GM19328 (cell line): Measurements from ENCODE around the gene SEC16A.
A peak's percentile ranks its signal among the peaks of the same experiment; 100 is the strongest.

Experiments
- ATAC-seq: cut with Tn5 transposase; IDR thresholded peaks from one replicate; pipeline ENCODE4 v1.9.1; 2021; ENCODE audit warnings: mild to moderate bottlenecking, moderate library complexity; ENCODE audit not compliant: unreplicated experiment

The SEC16A gene

GRCh38 chr9:136487672-136488071, 4.8 kb upstream of the SEC16A start:
- no peak for ATAC-seq

DNA sequence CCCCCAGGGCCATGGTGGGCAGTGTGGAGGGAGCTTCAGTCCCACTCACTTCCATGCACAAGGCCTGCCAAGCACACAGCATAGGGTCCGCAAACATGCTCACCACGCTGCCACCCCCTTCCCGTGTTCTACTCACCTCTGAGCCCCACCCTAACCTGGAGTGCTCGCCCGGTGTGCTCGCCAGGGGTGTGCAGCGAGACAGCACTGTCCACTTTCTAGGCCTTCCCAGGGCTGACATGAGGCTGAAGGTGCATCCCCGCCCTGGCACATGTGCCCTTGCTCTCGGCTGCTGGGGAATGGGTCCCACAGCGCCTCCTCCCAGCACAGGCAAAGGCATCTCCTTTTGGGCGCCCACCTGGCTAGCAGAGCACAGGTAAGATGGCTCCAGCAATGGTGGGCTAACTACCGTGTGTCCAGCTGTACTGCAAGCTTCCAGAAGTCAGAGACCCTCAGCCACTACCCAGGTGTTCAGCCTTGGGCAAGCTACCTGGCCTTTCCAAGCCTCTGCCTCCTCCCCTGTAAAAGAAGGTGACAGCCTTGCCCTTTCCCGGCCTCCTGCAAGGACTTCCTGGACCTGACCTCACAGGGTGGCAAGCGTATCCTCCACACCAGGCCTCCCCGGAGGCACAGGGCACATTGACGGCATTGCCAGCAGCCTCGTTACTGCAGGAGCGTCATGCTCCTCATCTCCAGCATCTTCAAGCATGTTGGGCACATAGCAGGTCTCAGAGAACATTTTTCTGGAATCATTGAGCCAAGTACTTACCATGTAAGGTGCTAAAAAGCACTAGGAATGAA, 4.2 kb upstream of the SEC16A start:
- ATAC-seq, result no peak

DNA sequence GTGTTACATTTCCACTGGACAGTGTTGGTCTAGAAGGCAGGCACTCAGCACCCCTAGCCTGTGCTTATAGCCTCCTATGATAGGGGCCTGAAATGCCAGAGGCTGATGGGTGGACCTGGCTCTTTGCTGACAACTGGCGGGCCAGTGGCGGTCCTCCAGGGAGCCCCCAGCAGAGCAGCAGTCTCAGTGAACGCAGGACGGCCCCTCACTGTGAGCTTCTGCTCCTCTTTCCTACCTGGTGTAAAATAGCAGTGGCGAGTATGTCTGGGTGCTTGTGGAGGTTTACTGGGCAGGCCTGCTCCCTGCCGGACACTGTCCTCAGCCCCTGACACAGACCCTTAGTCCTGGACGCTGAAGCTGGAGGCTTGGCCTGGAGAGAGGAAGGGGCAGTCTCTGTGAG, 3.3 kb upstream of the SEC16A start:
- ATAC-seq, result no peak

DNA sequence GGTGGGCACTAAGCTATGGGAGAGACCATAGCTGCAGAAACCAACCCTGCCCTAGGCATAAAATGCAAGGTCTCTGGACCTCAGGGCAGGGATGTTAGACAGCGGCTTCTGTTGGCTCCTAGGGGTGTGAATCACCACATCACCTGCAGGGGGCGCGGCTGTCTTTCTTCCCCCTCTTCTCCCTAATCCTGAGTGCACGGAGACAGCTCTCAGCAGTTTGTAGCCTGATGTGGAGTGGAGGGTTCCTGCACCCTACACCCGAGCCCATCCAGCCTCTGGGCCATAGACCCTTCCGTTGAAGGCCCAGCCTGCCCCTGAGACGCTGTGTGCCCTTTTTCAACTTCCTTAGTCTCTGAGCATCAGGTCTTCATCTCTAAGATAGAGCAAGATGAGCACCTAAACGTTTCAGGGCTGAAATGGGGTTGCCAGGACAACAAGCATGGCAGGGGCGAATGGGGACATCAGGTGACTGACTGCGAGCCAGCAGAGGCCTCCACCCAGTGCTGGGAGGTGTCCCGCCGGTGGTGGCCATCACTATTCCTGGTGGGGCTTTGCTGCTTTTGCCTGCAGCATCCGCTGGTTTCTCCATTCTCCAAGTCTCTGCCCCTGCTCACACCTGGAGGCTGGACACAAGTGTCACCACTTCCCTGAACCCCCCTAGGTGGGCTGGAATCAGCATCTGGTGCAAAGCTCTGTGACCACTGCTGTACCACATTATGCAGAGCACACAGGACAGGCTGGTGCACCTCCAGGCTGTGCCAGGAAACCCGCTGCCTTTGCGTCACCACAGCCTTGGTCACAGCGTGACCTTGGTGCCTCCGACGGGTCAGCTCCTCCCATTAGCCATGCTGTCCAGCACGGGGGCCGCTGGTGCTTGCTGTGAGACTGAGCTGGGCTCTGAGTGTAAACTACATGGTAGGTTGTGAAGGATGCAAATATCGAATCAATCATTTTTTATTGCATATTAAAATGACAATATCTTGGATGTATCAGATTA, 2.5 kb upstream of the SEC16A start:
- no peak for ATAC-seq

DNA sequence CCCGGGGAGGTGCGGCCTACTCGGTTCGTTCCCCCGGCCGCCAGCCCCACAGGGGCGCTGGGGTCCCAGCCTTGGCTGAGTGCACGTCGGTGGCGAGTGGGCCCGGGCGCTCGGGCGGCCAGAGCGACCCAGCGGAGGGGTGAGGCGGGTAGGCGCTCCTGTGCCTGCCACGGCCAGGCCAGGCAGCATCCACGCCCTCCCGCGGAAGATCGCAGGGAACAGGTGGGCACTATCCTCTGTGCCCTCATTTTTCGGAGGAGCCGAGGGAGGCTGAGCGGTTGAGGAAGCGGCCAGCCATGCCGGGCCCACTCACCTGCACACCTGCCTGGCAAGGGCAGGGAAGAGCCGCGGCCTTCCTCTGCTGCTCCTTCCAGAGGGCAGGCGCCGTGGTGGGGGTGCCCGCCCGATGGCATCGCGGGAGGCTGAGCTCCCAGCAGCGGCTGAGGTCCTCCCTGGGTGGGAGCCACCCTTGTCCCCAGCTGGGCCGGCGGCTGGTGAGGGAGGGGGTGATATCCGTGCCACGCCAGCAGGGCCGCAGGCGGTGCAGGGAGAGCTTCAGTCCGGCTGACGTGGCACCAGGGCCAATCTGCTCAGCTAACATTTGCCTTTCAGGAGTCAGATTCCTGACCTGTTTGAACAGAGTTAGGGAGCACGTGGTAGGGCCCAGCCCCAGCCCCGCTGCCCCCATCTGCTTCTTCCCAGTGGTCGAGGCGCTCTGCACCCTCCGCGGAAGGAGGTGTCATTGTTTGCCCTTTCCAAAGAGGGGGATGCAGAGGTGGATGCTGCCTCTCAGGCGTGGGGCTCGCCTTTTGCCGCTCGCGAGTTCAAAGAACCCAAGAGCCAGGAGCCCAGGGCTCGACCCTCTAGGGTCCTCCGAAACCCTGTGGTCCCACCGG, 1.6 kb upstream of the SEC16A start:
- no peak for ATAC-seq

- peak; percentile 55 for ATAC-seq
Measured at GRCh38 chr9:136483589-136484152, 831 bp upstream of the SEC16A start.

GRCh38 chr9:136482046-136482792, 621 bp downstream of the SEC16A start:
- ATAC-seq, result no peak

DNA sequence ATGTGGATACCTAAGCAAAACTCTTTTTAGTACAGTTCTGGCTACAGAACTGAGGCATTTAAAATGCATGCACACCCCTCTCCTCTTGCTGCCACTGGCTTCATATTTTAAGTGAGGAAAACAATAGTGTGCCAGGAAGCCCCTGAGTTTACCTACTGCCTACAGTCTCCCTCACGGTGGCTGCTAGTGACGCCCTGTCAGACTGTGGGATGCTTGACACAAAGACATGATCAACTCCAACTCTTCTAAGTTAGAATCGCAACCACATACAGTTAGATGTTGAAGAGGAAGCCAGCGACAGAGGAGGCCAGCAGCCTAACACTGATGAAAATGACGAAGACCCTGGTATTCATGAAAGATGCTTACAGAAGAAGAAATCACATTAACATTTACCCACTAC, 1.3 kb downstream of the SEC16A start:
- ATAC-seq, result no peak

DNA sequence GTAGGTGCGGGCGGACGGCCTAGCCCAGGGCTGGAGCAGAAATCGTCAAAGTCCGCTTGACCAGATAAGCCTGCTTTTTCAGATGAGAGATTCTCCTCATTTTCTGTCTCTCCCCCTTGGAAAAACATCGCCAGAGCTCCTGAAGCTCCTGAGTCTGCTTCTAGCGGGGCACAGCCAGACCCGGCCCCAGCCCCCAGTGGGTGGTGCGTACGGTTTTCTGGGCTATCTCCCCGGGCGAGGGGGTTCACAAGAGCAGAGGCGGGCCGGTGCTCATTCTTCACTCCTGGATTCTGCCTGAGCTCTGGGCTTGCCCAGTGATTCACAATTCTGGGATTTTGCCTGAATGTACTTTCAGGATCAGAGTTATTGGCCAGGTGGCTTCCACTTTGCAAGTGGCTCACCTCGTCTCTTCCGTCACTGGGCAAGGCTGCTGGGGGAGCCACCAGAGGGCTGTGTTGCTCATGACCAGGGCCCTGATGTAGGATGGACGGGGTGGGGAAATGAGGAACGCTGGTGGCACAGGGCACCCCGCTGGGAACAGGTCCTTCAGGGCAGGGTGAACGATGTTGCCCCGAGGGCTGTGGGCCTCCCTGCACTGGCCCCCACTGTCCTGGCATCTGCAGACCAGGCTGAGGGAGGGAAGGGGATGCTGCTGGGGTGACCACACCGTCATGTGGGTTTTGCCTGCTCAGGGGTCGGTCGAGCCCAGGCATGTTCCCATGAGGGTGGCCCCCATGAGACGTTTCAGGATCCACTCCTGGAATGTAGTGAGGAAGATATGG, 6.3 kb downstream of the SEC16A start:
- ATAC-seq, result no peak

DNA sequence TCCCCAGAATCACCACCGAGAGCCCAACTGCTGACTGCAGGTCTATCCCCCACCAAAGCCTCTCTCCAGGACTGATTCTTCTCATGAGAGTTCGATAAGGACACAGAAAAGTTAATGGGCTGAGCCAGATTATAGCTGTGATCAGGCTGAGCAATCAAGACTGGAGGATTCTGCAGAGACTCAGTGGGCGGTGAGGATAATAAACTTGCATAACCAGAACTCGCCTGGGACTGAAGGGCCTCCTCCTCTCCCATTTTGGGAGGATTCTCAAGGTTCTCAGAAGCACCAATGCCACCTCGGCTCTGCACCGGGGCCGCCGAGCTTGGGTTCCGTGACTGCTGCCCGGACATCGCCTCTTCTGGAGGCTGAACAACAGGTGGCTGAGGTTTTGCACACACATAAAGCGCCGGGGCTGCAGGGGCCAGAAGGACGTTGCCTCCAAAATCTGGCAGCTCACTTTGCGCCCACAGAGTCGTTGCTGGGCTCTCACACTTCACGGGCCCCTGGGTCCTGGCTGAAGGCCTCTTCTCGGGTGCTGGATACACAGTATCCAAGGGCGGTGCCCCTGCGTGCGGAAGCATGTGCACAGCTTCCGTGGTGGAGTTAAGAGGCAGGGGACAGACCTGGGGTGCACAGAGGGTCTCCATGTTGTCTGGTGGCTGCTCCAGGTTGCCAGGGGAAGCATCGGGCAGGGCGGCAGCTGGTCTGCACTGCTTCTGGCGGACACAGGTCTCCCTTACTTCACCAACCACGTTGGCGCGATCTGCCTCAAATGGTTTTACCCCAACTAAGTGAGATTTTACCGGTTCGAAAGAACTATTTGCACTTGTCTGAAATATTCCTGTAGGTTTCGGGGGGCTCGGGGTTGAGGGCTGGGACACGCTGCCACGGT, 7.6 kb downstream of the SEC16A start:
- ATAC-seq, result no peak

DNA sequence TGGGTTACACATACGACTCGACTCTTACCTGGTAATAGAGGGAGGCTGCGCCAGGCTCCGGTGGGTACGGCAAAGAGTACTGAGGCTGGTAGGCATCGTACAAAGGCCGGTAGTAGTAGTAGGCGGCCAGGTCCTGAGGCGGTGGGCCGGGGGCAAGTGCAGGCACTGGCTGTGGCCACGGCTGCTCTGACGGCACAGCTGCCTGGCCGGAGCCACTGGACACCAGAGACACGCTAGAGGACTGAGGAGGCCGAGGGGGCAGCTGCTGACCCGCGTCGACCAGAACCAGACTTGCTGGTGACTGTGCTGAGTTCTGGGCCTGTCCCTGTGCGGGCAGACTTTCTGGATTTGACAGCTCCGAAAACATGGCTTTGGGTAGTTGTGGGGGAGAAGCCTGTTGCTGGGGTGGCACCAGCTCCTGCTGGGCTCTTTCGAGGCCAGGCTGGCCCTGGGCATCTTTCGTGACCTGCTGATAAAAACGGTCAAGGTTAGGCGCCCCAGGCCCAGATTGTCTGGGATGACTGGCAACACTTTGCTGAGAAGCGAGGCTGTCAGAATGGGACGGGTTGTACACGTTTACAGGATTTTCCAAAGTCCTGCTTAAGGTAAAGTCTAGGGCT, 8.7 kb downstream of the SEC16A start:
- ATAC-seq, result no peak

- ATAC-seq, result no peak
Measured at GRCh38 chr9:136473354-136473721, 9.5 kb downstream of the SEC16A start.

DNA sequence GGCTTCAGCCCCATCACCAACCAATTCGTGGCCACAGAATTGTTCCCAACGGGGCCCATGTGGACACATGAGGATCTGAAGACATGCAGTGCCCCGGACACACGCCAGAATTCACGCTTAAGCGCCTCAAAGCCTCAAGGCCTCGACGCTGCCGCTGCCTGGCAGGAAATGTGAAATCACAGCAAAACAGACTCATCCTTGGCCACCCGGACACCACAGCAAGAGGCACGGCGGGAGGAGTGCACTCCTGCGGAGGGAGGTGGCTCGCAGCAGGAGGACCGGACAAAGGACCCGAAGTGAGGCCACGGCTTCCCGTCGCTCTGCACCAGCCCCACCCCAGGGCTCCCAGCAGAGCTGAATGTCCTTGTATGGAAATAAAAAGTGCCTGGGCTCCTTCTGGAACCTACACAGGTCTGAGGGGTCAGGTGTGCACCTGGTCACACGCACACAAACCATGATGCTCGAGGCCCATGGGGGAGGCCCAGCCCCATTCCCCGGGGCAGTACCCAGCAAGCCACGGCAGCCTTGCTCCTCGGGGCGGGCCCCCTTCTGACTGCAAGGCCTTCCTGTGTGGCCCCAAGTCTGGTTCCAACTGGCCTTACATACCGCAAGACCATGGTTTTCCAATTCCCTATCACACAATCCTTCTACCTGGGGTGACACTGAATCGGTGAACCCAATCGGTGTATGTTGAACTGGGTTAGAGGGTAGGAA, 10.0 kb downstream of the SEC16A start:
- ATAC-seq, result no peak

DNA sequence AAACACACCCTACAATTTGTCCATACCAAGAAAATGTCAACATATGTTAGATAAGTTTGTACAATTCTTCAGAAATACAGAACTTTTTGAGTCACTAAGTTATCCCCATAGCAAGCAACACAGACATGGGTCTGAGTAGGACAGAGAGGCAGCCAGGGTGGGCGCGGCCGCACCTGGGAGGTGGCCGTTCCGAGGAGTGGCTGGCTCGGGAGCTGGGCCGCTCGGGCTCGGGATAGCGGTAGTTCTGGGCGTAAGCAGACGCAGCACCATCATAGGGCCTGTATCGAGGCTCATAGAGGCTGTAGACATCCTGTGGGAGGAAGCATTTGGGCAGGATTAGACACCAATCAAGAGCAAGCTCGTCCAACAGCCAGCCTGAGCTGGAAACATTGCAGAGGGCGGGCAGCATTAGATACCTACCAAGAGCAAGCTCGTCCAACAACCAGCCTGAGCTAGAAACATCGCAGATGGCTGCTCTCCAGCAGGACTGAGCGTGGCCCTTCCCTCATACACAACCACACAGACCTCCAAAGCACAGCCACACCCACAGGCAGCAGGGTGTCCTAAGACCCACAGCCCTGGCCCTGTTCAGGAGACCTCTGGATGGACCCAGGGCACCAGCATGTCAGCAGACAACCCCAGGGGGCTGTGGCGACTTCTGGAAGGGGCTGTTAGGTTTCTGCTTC, 10.9 kb downstream of the SEC16A start:
- ATAC-seq, result no peak

- ATAC-seq, result no peak
Measured at GRCh38 chr9:136470792-136471469, 11.9 kb downstream of the SEC16A start.

GRCh38 chr9:136470356-136470755, 12.5 kb downstream of the SEC16A start:
- no peak for ATAC-seq
